ENCODE measurements around the gene SLC9A9.
"Not testable (repeated sequence)": the region's sequence is repeated elsewhere in the genome, so short reads cannot be mapped to it uniquely, and the experiment has no call there.

Gene SLC9A9

DNA sequence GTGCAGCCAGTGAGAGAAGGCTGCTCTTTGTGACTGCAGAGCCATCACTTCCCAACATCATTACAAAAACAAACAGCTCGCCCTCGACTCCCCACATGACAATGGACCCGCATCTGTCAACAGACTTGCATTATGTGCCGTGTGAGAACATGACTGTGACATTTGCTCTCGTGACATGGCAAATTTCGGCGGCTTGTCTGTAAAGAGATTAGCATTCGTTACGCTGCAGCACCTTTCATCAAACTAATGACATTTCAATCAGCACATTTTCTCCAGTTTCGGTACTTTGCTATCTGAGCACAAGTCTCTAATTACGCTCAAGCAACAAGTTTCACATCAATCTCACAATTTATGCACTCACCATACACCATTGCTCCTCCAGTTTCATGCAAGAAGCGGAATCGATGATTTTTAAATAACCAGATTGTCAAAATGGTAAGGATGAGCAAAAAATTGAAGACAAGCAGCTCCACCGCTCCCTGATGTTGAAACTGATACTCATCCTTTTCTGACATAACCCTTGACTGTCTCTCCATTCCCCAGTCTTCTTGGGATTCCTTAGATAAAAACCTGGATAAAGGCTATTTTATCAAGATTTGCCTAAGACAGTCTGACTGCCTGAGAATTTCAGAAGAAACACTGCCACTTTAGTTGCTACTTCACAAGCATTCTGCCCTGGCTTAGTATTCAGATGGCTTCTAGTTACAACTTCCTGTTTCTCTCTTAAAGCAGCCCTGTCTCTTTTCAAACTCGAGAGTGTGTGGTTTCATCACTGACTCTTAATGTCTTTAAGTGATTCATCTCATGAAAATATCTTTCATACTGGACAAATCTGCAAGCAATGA lies at the start of gene SLC9A9:
Gene SLC9A9, minus strand, starts transcription at position 682 of the 845 bp plus-strand sequence. Its CDS starts 146 bp downstream, at position 536.
- in situ Hi-C loops (cut with MboI; ENCODE audit: low pct_unique_long_range_greater_than_20kb, low sequenced_read_pairs), result no loop called here
- peak; percentile 37 for DNase-seq

DNA sequence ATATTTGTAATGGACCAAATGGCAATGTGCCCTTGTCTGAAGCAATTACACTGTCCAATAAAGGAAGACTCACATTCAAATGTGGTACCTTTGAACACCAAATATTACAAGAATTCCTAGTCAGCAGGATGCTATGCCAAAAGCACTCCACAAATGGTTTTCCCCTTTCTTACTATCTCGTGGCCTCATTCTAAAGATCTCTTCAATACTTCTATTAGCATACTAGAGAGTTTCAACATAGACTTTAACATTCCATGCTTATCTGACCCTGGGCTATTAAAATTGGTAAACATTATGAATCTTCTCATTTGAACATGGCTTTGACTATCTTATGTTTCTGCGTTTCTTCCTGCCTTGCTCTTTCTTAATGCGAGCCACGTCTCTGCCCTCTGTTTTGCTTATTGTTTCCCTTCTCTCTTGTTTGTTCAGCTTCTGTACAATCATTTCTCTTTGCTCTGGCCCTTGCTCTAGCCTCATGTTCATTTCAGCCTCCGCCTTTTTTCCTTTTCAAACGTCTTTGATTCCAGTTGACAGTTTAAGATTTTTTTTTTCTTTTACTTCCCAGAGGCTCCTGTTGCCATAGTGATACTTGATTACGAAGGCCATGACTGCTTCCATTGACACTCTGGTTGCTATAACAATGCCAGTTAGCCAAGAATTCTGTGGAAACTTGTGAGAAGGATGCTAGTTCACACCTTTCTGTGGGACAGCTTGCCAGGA lies 49.5 kb upstream of the SLC9A9 start:
- no peak for DNase-seq
- in situ Hi-C loops (cut with MboI; ENCODE audit: low pct_unique_long_range_greater_than_20kb, low sequenced_read_pairs), result no loop called here

DNA sequence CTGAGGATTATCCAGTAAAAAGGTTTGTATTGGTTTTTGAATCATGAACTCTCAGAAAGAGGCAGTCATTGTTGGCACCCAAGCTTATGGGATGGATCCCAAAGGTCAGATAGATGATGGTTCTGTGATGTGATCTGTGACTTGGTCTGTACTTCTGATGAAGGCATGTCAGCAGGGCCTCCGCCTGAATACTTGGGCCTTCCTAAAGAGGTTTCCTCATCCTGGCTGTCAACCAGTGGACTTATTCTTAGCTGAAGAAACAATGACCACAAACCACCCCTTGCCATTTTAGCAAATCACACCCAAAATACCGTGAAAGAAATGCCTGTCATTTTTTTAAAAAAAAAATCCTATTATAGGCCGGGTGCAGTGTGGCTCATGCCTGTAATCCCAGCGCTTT lies 48.2 kb upstream of the SLC9A9 start:
- in situ Hi-C loops (cut with MboI; ENCODE audit: low pct_unique_long_range_greater_than_20kb, low sequenced_read_pairs), result no loop called here

DNA sequence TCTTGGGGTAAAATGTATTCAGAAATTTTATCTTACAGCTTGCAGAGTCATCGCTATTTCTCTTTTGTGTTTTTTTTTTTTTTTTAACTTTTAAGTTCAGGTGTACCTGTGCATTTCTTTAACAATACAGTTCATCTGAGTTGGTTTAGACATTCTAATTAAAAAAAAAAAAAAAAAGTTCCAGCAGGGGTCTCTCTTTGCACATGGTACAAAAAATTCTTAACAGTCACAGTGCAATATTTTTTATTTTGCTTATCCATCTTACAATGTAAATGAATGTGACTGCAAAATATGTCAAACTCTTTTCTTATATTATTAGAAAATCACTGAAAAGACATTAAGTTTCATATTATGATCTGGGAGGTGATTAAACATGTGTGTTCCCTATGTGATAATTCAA lies 47.5 kb upstream of the SLC9A9 start:
- DNase-seq, result peak; percentile 53
- in situ Hi-C loops (cut with MboI; ENCODE audit: low pct_unique_long_range_greater_than_20kb, low sequenced_read_pairs), result no loop called here

More for the DNA sequence above, 48.2 kb upstream of the SLC9A9 start:
- no peak for DNase-seq

DNA sequence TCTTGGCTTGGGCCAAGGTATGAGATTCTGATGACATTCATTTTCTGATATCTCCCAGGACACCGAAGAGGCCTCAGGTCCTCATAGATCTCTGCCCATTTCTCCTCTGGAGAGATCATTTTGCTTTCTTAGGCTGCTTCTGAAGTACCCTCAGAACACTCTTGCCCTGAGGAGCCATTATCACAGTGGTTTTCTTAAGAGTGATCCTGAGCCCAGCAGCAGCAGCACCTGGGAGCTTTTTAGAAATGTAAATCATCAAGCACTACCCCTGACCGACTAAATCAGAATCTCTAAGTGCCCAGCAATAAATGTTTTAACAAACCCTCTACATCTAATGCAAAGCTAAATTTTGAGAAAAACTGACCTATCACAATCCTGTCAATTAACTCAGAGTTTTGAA lies 40.6 kb upstream of the SLC9A9 start:
- in situ Hi-C loops (cut with MboI; ENCODE audit: low pct_unique_long_range_greater_than_20kb, low sequenced_read_pairs), result no loop called here
- DNase-seq, result no peak

DNA sequence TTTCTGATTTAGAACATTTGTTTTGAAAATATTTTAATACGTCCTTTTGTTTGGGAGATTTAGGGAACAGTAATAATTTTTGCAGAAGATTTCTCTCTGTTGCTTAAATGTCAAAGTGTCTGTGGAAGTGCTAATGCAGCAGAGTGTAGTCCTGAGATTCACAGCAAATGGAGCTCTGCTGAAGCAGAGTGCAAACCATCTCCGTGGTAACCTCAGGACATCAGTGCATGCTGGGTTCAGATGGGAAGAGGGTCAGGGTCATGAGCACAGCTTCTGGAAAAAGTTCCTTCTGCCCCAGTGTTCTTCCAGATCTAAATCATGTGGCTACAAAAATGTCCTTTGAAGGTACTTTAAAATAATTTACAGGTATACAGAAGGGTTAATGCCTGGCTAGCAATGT lies 39.9 kb upstream of the SLC9A9 start:
- in situ Hi-C loops (cut with MboI; ENCODE audit: low pct_unique_long_range_greater_than_20kb, low sequenced_read_pairs), result no loop called here

DNA sequence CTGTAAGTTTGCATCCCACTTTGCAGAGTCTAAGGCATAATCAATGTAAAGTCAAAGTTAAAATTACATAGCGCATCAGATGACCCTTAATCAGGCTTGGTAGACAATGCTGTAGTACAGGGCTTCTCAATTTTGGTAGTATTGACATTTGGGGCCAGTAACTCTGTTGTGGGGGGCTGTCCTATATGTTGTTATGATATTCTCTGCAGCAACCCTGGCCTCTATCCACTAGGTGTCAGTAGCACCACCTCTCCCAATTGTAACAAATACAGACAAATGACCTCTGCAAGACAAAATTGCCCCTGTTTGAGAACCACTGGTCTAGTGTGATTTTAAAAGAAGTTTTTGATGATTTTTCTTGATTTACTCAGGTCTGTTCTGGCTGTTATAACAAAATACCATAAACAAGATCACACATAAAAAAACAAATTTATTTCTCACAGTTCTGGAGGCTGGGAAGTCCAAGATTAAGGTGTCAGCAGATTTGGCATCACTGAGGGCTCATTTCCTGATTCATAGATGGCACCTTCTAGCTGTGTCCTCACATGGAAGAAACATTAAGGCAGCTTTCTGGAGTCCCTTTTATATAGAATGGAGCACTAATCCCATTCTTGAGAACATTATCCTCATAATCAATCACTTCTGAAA lies 37.6 kb upstream of the SLC9A9 start:
- in situ Hi-C loops (cut with MboI; ENCODE audit: low pct_unique_long_range_greater_than_20kb, low sequenced_read_pairs), result no loop called here
- peak; percentile 71 for DNase-seq

More for the DNA sequence above, 39.9 kb upstream of the SLC9A9 start:
- no peak for DNase-seq

DNA sequence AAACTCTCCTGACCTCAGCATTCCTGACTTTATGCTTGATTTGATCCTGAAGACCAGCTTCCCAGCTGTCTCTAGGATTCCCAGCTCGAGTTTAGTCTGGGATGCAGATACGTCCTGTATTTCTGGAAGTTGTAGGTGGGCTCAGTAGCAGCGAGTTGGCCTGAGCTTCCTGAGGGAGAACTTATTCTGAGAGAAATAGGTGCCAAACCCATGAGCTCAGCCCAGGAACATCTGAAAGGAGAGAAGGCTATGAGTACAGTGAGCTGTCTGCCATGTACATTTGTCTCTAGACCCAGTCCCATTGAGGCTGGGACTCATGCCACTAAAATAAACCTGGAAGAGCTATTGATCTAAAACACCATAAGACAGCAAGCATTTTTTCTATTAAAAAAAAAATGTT lies 36.6 kb upstream of the SLC9A9 start:
- no peak for DNase-seq
- in situ Hi-C loops (cut with MboI; ENCODE audit: low pct_unique_long_range_greater_than_20kb, low sequenced_read_pairs), result no loop called here

DNA sequence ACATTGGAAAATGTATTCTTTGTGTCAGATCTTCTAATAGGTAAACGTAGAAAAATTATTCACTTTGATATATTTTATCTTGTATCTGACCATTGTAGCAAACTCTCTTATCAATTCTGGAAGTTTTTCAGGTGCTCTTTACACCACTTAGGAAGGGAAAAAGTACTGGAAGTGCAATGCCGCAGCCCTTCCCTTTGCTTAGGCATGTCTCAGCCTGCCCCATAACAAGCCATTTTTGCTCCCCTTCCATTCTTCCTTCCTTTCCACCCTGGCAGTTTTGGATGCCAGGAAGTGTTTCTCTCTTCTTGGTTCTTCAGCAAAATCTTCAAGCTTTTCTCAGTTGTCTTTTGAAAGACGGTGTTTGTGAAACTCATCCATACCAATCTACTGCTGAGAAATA lies 34.9 kb upstream of the SLC9A9 start:
- in situ Hi-C loops (cut with MboI; ENCODE audit: low pct_unique_long_range_greater_than_20kb, low sequenced_read_pairs), result no loop called here
- no peak for DNase-seq

DNA sequence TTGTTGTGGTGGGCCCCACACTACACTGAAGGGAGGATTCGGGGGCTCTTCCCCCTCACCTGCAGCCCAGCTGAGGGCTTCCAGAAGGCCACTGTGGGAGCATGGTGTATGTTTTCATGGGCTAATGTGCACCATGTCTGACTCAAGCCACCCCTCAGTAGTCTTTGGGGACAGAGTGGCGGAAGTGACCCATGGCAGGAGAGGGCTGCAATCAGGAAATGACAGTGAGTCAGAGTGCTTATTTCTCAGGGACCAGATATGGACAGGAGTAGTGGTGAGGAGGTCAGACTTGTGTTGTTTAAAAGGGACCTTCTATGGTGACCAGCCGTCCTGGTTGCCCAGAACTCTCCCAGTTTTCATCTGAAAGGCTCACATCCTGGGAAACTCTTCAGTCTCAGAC lies 32.8 kb upstream of the SLC9A9 start:
- in situ Hi-C loops (cut with MboI; ENCODE audit: low pct_unique_long_range_greater_than_20kb, low sequenced_read_pairs), result no loop called here
- no peak for DNase-seq

DNA sequence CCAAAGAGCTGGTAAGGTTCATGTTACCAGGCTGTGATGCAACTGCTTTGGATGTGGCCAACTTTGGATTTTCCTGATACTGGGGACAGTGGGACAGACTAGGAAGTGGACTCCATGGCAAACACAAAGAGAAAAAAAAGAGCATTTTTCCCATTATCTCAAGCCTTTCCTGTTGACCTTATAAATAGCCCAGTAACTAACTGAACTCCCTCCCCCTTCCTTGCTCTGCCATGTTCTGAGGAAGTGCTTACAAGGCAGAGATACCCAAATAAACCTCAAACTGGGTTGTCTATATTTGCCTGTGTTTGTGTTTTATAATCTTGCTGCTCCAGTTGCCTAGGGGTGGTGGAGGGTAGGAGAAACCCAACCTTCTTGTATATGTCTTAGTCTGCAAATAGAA lies 27.3 kb upstream of the SLC9A9 start:
- in situ Hi-C loops (cut with MboI; ENCODE audit: low pct_unique_long_range_greater_than_20kb, low sequenced_read_pairs), result no loop called here
- no peak for DNase-seq

DNA sequence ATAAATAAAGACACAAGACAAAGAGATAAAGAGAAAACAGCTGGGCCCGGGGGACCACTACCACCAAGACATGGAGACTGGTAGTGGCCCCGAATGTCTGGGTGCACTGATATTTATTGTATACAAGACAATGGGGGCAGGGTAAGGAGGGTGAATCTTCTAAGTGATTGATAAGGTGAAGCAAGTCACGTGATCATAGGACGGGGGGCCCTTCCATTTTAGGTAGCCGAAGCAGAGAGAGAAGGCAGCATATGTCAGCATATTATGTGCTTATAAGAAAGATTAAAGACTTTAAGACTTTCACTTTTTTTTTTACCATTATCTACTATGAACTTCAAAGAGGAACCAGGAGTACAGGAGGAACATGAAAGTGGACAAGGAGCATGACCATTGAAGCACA lies 25.3 kb upstream of the SLC9A9 start:
- DNase-seq; in situ Hi-C loops (cut with MboI; ENCODE audit: low pct_unique_long_range_greater_than_20kb, low sequenced_read_pairs): not testable (repeated sequence)

DNA sequence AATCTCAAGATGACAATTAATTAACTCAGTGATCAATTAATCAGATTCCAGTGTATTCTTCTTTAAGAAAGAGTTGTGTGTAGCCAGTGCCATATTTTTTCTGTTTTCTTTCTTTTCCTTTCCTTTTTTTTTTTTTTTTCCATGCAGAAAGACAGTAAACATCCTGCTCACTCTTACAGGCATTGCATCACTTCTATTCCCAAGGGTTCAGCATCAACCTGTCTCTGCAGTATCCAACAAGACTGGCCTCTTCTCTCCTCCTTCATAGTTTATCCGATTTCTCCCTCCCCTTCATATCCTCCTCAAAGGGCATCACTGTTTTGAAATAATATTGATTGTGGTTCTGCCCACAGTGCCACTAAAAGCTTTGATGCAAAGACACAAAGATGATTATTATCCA lies 17.0 kb upstream of the SLC9A9 start:
- in situ Hi-C loops (cut with MboI; ENCODE audit: low pct_unique_long_range_greater_than_20kb, low sequenced_read_pairs), result no loop called here
- no peak for DNase-seq

DNA sequence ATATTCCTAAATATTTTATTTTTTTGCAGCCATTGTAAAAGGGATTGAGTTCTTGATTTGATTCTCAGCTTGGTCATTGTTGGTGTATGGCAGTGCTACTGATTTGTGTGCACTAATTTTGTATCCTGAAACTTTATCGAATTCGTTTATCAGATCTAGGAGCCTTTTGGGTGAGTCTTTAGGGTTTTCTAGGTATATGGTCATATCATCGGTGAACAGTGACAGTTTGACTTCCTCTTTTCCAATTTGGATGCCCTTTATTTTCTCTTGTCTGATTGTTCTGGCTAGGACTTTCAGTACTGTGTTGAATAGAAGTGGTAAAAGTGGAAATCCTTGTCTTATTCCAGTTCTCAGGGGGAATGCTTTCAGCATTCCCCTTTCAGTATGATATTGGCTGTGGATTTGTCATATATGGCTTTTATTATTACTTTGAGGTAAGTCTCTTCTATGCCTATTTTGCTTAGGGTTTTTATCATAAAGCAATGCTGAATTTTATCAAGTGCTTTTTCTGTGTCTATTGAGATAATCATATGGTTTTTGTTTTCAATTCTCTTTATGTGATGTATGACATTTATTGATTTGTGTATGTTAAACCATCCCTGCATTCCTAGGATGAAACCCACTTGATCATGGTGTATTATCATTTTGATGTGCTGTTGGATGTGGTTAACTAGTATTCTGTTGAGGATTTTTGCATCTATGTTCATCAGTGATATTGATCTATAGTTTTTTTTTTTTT lies 11.4 kb upstream of the SLC9A9 start:
- in situ Hi-C loops (cut with MboI; ENCODE audit: low pct_unique_long_range_greater_than_20kb, low sequenced_read_pairs), result no loop called here

DNA sequence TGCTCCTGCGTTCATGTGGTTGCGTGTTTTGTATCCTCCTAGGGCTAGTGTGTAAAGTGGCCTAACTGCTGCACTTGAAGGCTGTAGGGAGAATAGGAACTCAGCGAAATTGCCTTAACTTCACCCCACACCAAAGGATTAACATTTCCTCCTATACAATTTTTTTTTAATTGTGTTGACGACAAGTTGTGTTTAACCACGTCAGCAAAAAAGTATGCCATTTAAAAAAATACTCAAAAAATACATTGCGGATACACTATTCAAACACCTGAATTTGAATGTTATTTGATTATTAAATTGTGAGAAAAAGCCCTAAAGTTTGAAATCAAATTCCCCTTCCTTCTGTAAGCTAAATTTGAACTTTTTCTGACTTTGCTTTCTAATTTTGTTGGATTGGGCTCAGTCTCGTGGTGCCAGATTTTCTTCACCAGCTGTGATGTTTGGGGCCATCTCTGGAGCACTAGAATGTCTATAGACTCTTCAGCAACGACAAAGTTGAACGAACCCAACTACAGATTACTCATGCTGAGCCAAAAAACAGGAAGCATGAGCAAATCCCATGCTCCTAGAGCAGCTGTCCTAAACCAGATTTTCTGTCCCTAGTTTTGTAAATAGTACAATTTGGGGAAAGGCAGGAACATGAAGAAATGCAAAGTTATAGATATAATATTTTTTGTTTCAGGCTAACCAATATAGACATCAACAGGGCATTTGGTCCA lies 8.1 kb upstream of the SLC9A9 start:
- DNase-seq, result no peak
- in situ Hi-C loops (cut with MboI; ENCODE audit: low pct_unique_long_range_greater_than_20kb, low sequenced_read_pairs), result no loop called here

More for the DNA sequence above, 11.4 kb upstream of the SLC9A9 start:
- no peak for DNase-seq

DNA sequence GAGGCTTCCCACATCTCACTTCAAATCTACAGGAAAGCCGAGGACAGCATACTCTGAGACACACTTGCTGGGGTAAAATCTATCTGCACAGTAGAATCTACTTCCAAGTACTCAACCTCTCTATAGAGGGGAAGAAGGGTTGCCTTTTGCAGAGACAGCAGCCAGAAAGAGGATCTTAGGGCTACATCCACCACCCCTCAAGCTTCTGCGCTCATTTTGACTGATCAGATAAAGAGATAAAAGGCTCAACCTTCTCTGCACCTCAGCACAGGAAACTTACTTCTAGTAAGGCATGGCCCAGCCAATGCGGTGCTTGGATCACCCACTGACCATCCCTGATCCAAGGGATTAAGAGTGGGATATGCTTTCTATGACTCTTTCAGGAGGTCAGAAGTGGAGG lies 6.9 kb upstream of the SLC9A9 start:
- no peak for DNase-seq
- in situ Hi-C loops (cut with MboI; ENCODE audit: low pct_unique_long_range_greater_than_20kb, low sequenced_read_pairs), result no loop called here

DNA sequence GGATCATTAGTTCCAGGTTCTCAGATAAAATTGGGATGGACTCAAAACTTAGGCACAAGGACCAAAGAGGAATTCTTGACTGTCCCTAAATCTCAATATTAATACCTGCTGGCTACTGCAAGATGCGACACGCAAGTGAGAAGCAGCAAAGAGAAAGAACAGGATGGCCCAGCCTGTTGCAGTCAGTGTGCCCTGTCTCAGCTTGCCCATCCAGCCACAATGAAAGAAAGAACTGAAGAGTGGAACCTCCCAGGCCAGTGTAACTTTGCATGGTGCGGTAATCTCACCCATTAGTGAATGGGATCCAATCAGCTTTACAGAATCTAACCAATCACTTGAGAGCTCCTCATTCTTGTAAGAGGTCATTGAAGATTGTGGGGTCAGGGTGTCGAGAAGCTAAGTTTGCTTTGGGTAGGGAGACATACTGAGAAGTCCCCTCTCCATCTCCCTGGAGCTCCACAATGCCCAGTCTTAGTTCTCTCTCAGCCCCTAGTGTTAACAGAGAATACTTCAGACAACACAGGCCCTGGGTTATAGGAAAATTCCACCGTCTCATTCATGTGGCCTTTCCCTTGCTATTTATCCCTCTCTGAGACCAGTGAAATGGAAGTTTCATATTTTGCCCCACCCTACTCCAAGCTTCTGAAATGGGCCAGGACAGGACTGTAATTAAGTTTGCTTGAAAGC lies 3.2 kb upstream of the SLC9A9 start:
- in situ Hi-C loops (cut with MboI; ENCODE audit: low pct_unique_long_range_greater_than_20kb, low sequenced_read_pairs), result no loop called here
- DNase-seq, result no peak

DNA sequence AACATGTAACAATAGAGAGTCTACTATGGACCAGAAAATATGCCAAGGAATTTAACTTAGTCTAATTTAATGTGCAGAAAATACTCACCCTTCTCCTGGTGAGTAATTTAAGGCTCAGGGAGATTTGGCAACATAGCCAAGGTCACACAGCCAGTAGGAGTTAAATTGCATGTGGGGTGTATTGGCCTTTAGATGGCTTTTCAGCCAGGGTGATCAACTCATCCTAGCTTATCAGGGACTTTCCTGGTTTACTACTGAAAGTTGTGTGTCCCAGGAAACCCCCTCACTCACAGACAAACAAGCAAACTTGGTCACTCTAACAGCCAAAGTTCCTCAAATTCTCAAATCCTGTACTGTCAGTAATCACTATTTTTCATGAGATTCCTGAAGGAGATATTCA lies 2.6 kb upstream of the SLC9A9 start:
- DNase-seq, result no peak
- in situ Hi-C loops (cut with MboI; ENCODE audit: low pct_unique_long_range_greater_than_20kb, low sequenced_read_pairs), result no loop called here
